K562 (cell line): ENCODE results near the gene NUBPL. TPM values are rescaled to one million over a fixed set of nuclear protein-coding genes. Genes with fewer than 3 reads are reported as not detected.

Source experiments
- ATAC-seq: fragments of 200-7000 bp; cut with Tn5 transposase; 3 replicates; pipeline ENCODE4 v1.9.1; 2020; ENCODE audit warnings: moderate library complexity
- BruUV-seq: library from RNA; stranded (reverse); fragments of 400-500 nt; replicated peaks from 2 replicates; lab custom pipeline; 2021; lab: Mats Ljungman, UMichigan
- CTCF ChIA-PET: fragments of 300-600 bp; formaldehyde crosslinking; extraction: SDS; loops from one replicate; lab custom pipeline; 2021; ENCODE audit warnings: low intra/inter-chr PET ratio; lab: Yijun Ruan, JAX
- POLR2A ChIA-PET: fragments of 300-600, 350-650 bp; sonication (Branson Sonifier 250); formaldehyde crosslinking; extraction: SDS; loops from one replicate; lab custom pipeline; 2021; ENCODE audit warnings: antibody characterized with exemption, inconsistent platforms; lab: Yijun Ruan, JAX
- DNase-seq, 4 experiments: peaks; one replicate each; pipeline versions ENCODE4 v3.0.0 to v3.0.0-alpha.2; 2011 to 2018; ENCODE audit warnings: low spot score in 3 of 4, mixed read lengths in 3 of 4; ENCODE audit errors: extremely low read depth in 1 of 4
- FAIRE-seq: peaks from 2 replicates; lab custom pipeline; 2011; peaks lifted over from hg19 to GRCh38; lab: Jason Lieb, UNC
- H2AFZ ChIP-seq: 2 replicates; pipeline ENCODE4 v1.6.0; 2011; ENCODE audit warnings: low read depth, low read length, control low read depth, inconsistent platforms
- H3K27ac ChIP-seq: fragments of 200-600 bp; 3 replicates; pipeline ENCODE4 v1.8.0; 2011; ENCODE audit warnings: low read depth, mild to moderate bottlenecking, control low read depth, inconsistent platforms, low read length, moderate library complexity, mixed read lengths; ENCODE audit errors: extremely low read depth
- H3K27me3 ChIP-seq, 2 experiments: fragments of 300-600 bp in 1 of 2; 2 replicates in 1 of 2; 3 replicates in 1 of 2; pipeline versions ENCODE4 v1.6.0 to v1.8.0; 2011; ENCODE audit warnings: inconsistent platforms in 2 of 2, low read length in 2 of 2, mild to moderate bottlenecking in 1 of 2, mixed read lengths in 1 of 2, moderate library complexity in 1 of 2; ENCODE audit not compliant: control insufficient read depth in 2 of 2, insufficient read depth in 2 of 2
- H3K36me3 ChIP-seq: fragments of 300-600 bp; 3 replicates; pipeline ENCODE4 v1.8.0; 2011; ENCODE audit warnings: mild to moderate bottlenecking, low read length, inconsistent platforms; ENCODE audit not compliant: control insufficient read depth, insufficient read depth
- H3K4me1 ChIP-seq, 2 experiments: fragments of 200-600 bp in 1 of 2; replicated peaks in 1 of 2; 2 replicates in 1 of 2; 3 replicates in 1 of 2; pipeline versions ENCODE4 v1.5.1 to v1.8.0; 2011; ENCODE audit warnings: inconsistent platforms in 2 of 2, low read length in 2 of 2, mild to moderate bottlenecking in 1 of 2, mixed read lengths in 1 of 2, moderate library complexity in 1 of 2; ENCODE audit not compliant: control insufficient read depth in 2 of 2, insufficient read depth in 2 of 2
- H3K4me2 ChIP-seq: 2 replicates; pipeline ENCODE4 v1.6.1; 2011; ENCODE audit warnings: low read length, control low read depth, inconsistent platforms, mixed read lengths; ENCODE audit not compliant: insufficient read depth
- H3K4me3 ChIP-seq: fragments of 200-600 bp; sonication (generic), shearing (Covaris generic); 2 replicates; pipeline ENCODE4 v1.5.1; 2016; ENCODE audit warnings: control low read depth, inconsistent platforms
- H3K79me2 ChIP-seq: fragments of 200-600 bp; 3 replicates; pipeline ENCODE4 v1.8.0; 2011; ENCODE audit warnings: low read length, inconsistent platforms; ENCODE audit not compliant: control insufficient read depth, insufficient read depth
- H3K9ac ChIP-seq, 2 experiments: 2 replicates each; pipeline versions ENCODE4 v1.6.0 to v1.6.1; 2011; ENCODE audit warnings: low read depth in 2 of 2, low read length in 2 of 2, control low read depth in 1 of 2, inconsistent platforms in 1 of 2, mild to moderate bottlenecking in 1 of 2, mixed read lengths in 1 of 2; ENCODE audit not compliant: insufficient read depth in 1 of 2
- H3K9me1 ChIP-seq: one replicate; pipeline ENCODE4 v1.6.0; 2011; ENCODE audit warnings: inconsistent platforms, mild to moderate bottlenecking, low read length, moderate library complexity; ENCODE audit not compliant: control insufficient read depth, insufficient read depth
- H3K9me3 ChIP-seq: replicated peaks from 2 replicates; pipeline ENCODE4 v1.5.1; 2011; ENCODE audit warnings: low read depth, low read length, inconsistent platforms; ENCODE audit not compliant: control insufficient read depth, insufficient read depth
- H4K20me1 ChIP-seq: replicated peaks from 2 replicates; pipeline ENCODE4 v1.6.1; 2011; ENCODE audit warnings: low read length, inconsistent platforms, mixed read lengths; ENCODE audit not compliant: control insufficient read depth, insufficient read depth
- BRD4 ChIP-seq: fragments of 200-600 bp; sonication (generic); IDR thresholded peaks from 2 replicates; pipeline ENCODE4 v1.6.1; 2017; ENCODE audit warnings: inconsistent platforms
- HLTF ChIP-seq: fragments of 450-650 bp; IDR thresholded peaks from 2 replicates; pipeline ENCODE4 v1.6.1; 2016
- LCOR ChIP-seq: sonication (generic); formaldehyde crosslinking; IDR thresholded peaks from 2 replicates; pipeline ENCODE4 v1.8.0; 2022; ENCODE audit warnings: mild to moderate bottlenecking, missing genetic modification reagents
- MCM2 ChIP-seq: fragments of 450-650 bp; IDR thresholded peaks from 2 replicates; pipeline ENCODE4 v1.6.1; 2017; ENCODE audit warnings: low read depth, mild to moderate bottlenecking
- PHF20 ChIP-seq: fragments of 450-650 bp; IDR thresholded peaks from 2 replicates; pipeline ENCODE4 v1.6.1; 2018; ENCODE audit not compliant: partially characterized antibody
- RBM17 ChIP-seq: fragments of 200-400 bp; formaldehyde crosslinking; IDR thresholded peaks from 2 replicates; pipeline ENCODE4 v1.6.1; 2017; ENCODE audit warnings: low read depth, mild to moderate bottlenecking, low read length, borderline replicate concordance
- SAFB ChIP-seq: fragments of 200-400 bp; formaldehyde crosslinking; IDR thresholded peaks from 2 replicates; pipeline ENCODE4 v1.6.1; 2017; ENCODE audit warnings: low read depth, low read length, borderline replicate concordance
- SRSF7 ChIP-seq: fragments of 200-400 bp; formaldehyde crosslinking; optimal IDR thresholded peaks from 2 replicates; pipeline ENCODE3; 2017; ENCODE audit warnings: mild to moderate bottlenecking, low read depth, low read length
- ZBTB40 ChIP-seq, 2 experiments: fragments of 450-650 bp in 1 of 2; sonication (generic) in 1 of 2; formaldehyde crosslinking in 1 of 2; IDR thresholded peaks; 2 replicates each; pipeline versions ENCODE4 v1.7.1 to v1.9.0; 2016 to 2022; ENCODE audit warnings: inconsistent platforms in 1 of 2, mild to moderate bottlenecking in 1 of 2, missing genetic modification reagents in 1 of 2
- ZNF277 ChIP-seq: fragments of 250-450 bp; sonication (Bioruptor Pico); IDR thresholded peaks from 2 replicates; pipeline ENCODE4 v1.8.0; 2022; ENCODE audit warnings: inconsistent platforms, mild to moderate bottlenecking, moderate library complexity, borderline replicate concordance
- ZNF444 ChIP-seq: fragments of 250-450 bp; sonication (Bioruptor Pico); IDR thresholded peaks from 2 replicates; pipeline ENCODE4 v1.4.0; 2020; ENCODE audit warnings: mild to moderate bottlenecking, moderate library complexity
- ZNF785 ChIP-seq: fragments of 250-450 bp; sonication (Bioruptor Pico); IDR thresholded peaks from 2 replicates; pipeline ENCODE4 v1.4.0; 2020; ENCODE audit warnings: mild to moderate bottlenecking
- WGBS: fragments of 100-300 bp; shearing (Covaris generic); methylation state at CpG from one replicate; pipeline ENCODE4 v1.1.6; 2016; ENCODE audit warnings: low coverage, mixed read lengths; ENCODE audit not compliant: insufficient coverage; ENCODE audit errors: missing lambda C conversion rate; 5-methylcytosine and 5-hydroxymethylcytosine counted together
- in situ Hi-C: fragments of 300-500 bp; cut with MboI; formaldehyde crosslinking; loops from 4 replicates; pipeline ENCODE4 v1.15.0; 2018; ENCODE audit warnings: inconsistent platforms, mixed read lengths
- intact Hi-C: fragments of 100-400 bp; cut with micrococcal nuclease; formaldehyde crosslinking; loops from 2 replicates; pipeline ENCODE4 v1.14.2; 2022
- polyA plus RNA-seq, 8 experiments: library from polyadenylated mRNA; depleted of rRNA in 4 of 8; stranded (reverse) in 5 of 8; unstranded in 3 of 8; fragments of >200 nt; fragmentation: Nextera tagmentation in 2 of 8; fragmentation: Illumina TruSeq in 1 of 8; extraction: Ambion mirVana in 2 of 8; extraction: Trizol in 1 of 8; gene quantifications; 2 replicates each; pipeline versions ENCODE4 v1.2.1 to v1.2.3, GENCODE V29; 2011 to 2014; ENCODE audit warnings: inconsistent platforms in 1 of 8, missing spikeins in 1 of 8
- total RNA-seq, 7 experiments: library from RNA; depleted of rRNA in 6 of 7; stranded (reverse); fragments of >200 nt in 6 of 7; fragmentation: Illumina TruSeq in 2 of 7; extraction: Trizol in 2 of 7; gene quantifications; 2 replicates each; pipeline versions ENCODE4 v1.2.1 to v1.2.3, GENCODE V29; 2011 to 2021; ENCODE audit warnings: low replicate concordance in 1 of 7

NUBPL gene
- total and polyA plus RNA-seq, 9 of the 15 experiments (the other 6 are each of a cell fraction or from before 2014, with no cell fraction given) = 3.2 to 8.7 (median 6.1) TPM

- BruUV-seq = no TSS peak
- no peaks in the 10 kb centered on the region for H3K4me1 ChIP-seq
- no peak overlapping the region for H3K4me2 ChIP-seq
- POLR2A ChIA-PET = interaction anchor here (0.6 kb wide), 1 partner anchor 23 kb away, joined by 3 read pairs; no protein-coding TSS in a partner anchor
- H2AFZ ChIP-seq = no peak overlapping the region
- no peak for FAIRE-seq
- H3K79me2 ChIP-seq = no peaks in the 10 kb centered on the region
- no peaks in the 10 kb centered on the region for H4K20me1 ChIP-seq
- no peaks in the 10 kb centered on the region for H3K9me1 ChIP-seq
- no peak overlapping the region for H3K4me3 ChIP-seq
- CTCF ChIA-PET = no interaction called here
- TF ChIP-seq ZBTB40 (IDR thresholded peaks at IDR 0.05) (no peak), ZBTB40 (CRISPR knock-in tag; IDR thresholded peaks at IDR 0.05) (no peak), MCM2 (no peak), PHF20 (no peak), ZNF444 (no peak), SRSF7 (no peak), ZNF277 (CRISPR knock-in tag) (no peak), RBM17 (no peak), HLTF (no peak), LCOR (CRISPR knock-in tag) (no peak), SAFB (no peak), ZNF785 (CRISPR knock-in tag) (no peak), BRD4 (no peak)
- DNase-seq = no peak
- H3K27ac ChIP-seq = no peak overlapping the region
- intact Hi-C loops = no loop called here
- WGBS = 2% methylated on average over 4 of the region's 4 CpGs
- no peak for ATAC-seq
- no peaks in the 10 kb centered on the region for H3K9me3 ChIP-seq
- in situ Hi-C loops = no loop called here
- H3K27me3 ChIP-seq = no peaks in the 10 kb centered on the region
- no peaks in the 10 kb centered on the region for H3K36me3 ChIP-seq
- no peak overlapping the region for H3K9ac ChIP-seq
These were observed 191.9 kb downstream of the NUBPL start for GRCh38 chr14:31752867-31753661.
